Peyer's patch (tissue), 4 donors: ENCODE results near the gene RASAL2.

ENCODE experiments used
- POLR2A ChIP-seq, 2 donors: fragments of 450-650 bp; IDR thresholded peaks; one replicate each; pipeline ENCODE4 v1.5.1; 2017; ENCODE audit warnings: antibody characterized with exemption in 2 of 2, mild to moderate bottlenecking in 2 of 2, moderate library complexity in 2 of 2
- TF ChIP-seq, protein P1 (sequence below), 6 experiments: fragments of 450-650 bp in 4 of 6; fragments of 200-600 bp in 2 of 6; sonication (generic) in 1 of 6; IDR thresholded peaks; one replicate each; pipeline ENCODE4 v1.5.1; 2017 to 2019; ENCODE audit warnings: antibody characterized with exemption in 6 of 6, mild to moderate bottlenecking in 3 of 6, moderate library complexity in 1 of 6

DNA sequence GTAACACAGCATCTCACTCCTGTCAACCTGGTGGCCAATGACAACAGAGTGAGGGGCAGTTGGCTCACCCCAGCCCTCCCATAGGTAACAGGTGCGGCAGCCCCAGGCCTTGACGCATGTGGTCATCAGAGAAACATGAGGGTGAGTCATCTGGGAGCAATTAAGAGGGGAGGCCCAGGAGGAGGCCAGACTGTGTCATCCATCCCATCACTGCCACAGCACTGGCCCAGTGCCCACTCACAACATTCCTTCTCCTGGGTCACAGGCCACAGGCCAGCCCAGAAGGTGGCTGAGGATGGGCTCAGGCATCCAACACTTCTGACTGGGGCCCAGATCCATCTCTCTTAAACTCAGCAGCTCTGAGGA lies 436.1 kb downstream of the RASAL2 start:
- TF ChIP-seq, protein P1, sequence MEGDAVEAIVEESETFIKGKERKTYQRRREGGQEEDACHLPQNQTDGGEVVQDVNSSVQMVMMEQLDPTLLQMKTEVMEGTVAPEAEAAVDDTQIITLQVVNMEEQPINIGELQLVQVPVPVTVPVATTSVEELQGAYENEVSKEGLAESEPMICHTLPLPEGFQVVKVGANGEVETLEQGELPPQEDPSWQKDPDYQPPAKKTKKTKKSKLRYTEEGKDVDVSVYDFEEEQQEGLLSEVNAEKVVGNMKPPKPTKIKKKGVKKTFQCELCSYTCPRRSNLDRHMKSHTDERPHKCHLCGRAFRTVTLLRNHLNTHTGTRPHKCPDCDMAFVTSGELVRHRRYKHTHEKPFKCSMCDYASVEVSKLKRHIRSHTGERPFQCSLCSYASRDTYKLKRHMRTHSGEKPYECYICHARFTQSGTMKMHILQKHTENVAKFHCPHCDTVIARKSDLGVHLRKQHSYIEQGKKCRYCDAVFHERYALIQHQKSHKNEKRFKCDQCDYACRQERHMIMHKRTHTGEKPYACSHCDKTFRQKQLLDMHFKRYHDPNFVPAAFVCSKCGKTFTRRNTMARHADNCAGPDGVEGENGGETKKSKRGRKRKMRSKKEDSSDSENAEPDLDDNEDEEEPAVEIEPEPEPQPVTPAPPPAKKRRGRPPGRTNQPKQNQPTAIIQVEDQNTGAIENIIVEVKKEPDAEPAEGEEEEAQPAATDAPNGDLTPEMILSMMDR (IDR thresholded peaks at IDR 0.05) = no peak
- peak in 1 of 2 donors; percentile 22 for TF ChIP-seq POLR2A (IDR thresholded peaks at IDR 0.05)
